LNCaP clone FGC (cell line): ENCODE results near the gene RUNX1.

ENCODE experiments used
- DNase-seq: peaks from one replicate; pipeline ENCODE4 v3.0.0-alpha.2; 2011; ENCODE audit warnings: low read depth
- H3K4me3 ChIP-seq: 2 replicates; pipeline ENCODE4 v1.5.1; 2011; ENCODE audit warnings: mild to moderate bottlenecking, low read depth, low read length, control low read depth
- TF ChIP-seq, protein P1 (sequence below): IDR thresholded peaks from 2 replicates; pipeline ENCODE4 v1.5.1; 2012; ENCODE audit warnings: mild to moderate bottlenecking; ENCODE audit not compliant: control insufficient read depth, insufficient read depth; ENCODE audit errors: extremely low read depth

Gene RUNX1

DNA sequence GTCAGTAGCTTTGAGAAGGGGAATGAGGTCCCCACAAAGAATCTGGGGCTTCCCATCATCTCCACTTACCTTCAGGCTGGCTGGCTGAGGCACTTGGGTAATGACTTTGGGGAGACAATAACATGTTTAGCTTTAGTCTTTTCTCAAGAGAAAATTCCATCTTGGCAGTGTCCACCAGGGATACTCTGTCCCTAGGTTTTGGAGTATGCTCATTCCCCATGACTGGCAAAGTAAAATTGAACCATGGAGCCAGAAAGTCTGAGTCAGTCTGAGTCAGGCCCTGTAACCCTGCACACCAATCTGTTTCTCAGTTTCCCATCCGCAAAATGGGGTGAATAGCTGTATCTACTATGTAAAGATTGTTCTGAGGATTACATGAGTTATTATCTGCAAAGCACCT lies 28.2 kb downstream of the RUNX1 start:
- no peak for DNase-seq
- H3K4me3 ChIP-seq = no peak overlapping the region

DNA sequence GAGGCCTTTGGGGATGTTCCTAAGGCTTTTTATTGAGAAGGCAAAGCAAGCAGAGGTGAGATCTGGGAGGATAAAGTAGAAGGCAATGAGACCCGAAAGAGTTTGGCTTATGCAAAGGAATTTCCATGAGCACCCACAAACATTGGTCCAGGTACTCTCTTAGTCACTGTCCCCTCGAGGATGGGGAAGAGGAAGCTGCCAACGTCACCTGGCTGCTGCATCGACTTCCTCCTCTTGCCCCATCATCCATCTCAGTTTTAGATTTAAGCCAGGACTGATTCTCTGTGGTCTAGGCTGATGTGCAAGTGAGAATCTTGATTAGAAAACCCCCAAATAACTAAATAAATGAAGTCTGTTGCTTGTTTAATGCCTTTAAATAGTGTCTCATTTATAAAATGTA lies 28.7 kb downstream of the RUNX1 start:
- TF ChIP-seq, protein P1, sequence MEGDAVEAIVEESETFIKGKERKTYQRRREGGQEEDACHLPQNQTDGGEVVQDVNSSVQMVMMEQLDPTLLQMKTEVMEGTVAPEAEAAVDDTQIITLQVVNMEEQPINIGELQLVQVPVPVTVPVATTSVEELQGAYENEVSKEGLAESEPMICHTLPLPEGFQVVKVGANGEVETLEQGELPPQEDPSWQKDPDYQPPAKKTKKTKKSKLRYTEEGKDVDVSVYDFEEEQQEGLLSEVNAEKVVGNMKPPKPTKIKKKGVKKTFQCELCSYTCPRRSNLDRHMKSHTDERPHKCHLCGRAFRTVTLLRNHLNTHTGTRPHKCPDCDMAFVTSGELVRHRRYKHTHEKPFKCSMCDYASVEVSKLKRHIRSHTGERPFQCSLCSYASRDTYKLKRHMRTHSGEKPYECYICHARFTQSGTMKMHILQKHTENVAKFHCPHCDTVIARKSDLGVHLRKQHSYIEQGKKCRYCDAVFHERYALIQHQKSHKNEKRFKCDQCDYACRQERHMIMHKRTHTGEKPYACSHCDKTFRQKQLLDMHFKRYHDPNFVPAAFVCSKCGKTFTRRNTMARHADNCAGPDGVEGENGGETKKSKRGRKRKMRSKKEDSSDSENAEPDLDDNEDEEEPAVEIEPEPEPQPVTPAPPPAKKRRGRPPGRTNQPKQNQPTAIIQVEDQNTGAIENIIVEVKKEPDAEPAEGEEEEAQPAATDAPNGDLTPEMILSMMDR = no peak
- DNase-seq = no peak
- H3K4me3 ChIP-seq = no peak overlapping the region

More for the DNA sequence above, 28.2 kb downstream of the RUNX1 start:
- TF ChIP-seq, protein P1 = no peak

DNA sequence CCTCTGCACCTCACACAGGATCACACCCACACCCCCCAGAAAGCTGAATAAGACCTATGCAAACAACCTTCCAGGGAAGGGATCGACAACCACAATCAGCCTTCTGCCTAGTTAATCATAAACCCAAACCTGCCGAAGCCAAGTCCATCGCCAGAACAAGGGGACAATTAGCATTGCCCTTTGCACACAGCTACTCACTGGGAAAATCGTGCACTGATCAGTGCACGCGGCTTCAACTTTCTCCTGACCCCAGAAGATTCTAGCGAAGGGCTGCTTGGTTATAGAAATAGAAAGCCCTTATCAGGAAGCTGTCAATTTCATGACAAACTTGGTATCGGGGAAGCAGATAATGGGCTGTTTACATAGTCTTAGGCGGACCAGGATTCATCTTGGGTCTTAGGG lies 29.5 kb downstream of the RUNX1 start:
- TF ChIP-seq, protein P1 = no peak
- H3K4me3 ChIP-seq = no peak overlapping the region
- no peak for DNase-seq

DNA sequence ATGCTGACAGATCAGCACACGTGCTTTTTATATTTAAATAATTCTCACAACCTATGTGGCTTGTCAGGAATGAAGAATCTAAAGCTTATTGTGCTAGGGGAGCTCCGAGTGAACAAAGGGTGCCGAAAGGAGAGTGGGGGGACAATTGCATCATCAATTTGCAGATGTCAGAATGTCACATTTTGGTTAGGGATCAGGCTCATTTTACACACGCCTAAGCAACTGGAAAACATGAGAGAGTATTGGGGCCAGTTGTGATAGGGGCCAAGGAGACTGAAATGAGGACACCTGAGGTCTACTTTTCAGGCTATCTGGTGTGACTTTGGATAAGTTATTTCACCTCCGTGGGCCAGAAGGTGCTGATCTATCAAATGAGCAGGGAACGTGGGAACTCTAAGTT lies 31.8 kb downstream of the RUNX1 start:
- TF ChIP-seq, protein P1 = no peak
- no peak for DNase-seq
- no peak overlapping the region for H3K4me3 ChIP-seq

DNA sequence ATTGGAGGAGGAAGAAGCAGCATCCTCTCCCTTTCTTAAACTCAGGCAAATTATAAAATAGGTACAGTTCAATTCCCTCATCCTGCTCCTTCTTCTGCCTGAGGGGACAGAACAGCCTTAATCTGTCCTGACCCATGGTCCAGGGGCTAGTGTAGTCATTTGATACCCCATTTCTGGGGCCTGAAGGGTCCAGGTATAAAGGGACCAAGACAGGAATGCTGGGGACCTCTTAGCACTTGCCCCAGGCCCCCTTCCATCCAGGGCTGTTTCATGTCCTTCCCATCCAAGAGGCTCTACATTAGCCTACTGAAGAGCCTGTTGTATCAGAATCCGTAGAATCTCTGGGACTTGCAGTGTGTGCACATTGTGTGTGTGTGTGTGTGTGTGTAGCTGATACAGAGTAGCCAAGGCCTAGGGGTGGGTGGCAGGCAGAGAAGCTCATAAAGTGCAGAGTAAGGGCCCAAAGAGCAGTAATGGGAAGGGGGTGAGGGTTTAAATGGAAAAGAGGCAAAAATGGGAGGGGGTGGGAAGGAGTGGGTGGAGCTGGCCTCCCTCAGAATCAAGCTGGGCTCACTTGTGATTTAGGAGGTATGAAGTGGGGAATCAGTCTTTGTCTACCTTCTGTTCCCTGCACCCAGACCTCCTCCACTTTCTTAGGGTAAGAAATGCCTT lies 32.4 kb downstream of the RUNX1 start:
- DNase-seq = no peak
- no peak overlapping the region for H3K4me3 ChIP-seq
- TF ChIP-seq, protein P1 = no peak

DNA sequence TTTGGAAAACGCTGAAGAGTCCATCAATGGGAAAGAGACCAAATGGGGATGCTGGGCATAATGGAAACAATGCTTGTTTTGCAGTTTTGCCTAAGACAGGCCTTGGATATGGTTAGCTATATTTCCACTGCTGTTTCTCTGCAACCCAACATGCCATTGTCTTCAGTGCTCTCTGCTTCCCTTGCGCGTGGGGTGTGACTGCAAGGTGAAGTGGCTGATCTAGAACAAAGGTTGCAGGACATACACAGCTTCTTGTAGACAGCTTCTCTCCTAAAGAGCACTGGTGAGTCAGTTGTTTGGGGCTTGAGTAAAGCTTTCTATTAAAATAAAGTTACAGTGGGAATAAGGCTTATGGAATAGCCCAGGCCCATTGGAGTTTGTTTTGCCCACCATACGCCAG lies 33.0 kb downstream of the RUNX1 start:
- H3K4me3 ChIP-seq = no peak overlapping the region
- DNase-seq = no peak
- TF ChIP-seq, protein P1 = no peak

DNA sequence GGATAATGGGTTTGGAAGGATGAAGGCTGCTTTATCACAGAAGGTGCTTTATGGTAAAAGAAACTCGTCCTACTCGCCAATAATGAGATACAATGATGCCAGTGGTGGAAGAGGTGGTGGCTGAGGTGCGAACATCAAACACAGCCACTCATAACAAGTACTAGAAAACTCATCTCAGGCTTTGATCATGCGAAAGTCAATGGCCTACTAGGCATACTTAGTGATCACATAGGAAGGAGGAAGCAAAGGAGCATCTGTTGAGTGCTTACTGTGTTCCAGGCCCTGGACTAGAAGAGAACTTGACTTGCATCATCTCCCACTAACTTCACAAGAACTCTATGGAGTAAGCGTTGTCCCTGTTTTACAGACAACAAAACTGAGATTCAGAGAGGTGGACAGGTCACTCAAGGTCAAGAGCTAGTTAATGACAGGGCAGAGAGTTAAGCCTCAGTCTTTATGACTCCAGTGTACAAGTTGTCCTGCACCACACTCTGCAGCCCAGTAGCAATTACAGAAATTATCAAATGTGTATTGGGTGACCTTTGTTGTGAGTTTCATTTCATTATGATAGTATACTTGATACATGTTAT lies 33.6 kb downstream of the RUNX1 start:
- TF ChIP-seq, protein P1 = no peak
- no peak for DNase-seq

More for the DNA sequence above, 33.6 kb downstream of the RUNX1 start:
- H3K4me3 ChIP-seq = no peak overlapping the region
